Thyroid gland (tissue), 4 donors: ENCODE data around the gene CERT1.

Source experiments
- POLR2A ChIP-seq, 2 donors: fragments of 450-650 bp; IDR thresholded peaks; one replicate each; pipeline ENCODE4 v1.6.1; 2017; ENCODE audit warnings: antibody characterized with exemption in 2 of 2, mild to moderate bottlenecking in 2 of 2, moderate library complexity in 1 of 2
- TF ChIP-seq, protein P1 (sequence below), 6 experiments: fragments of 200-600 bp in 3 of 6; fragments of 450-650 bp in 3 of 6; sonication (generic) in 3 of 6; IDR thresholded peaks; one replicate each; pipeline ENCODE4 v1.5.1; 2016 to 2019; ENCODE audit warnings: antibody characterized with exemption in 6 of 6, mild to moderate bottlenecking in 2 of 6, inconsistent platforms in 1 of 6, moderate library complexity in 1 of 6

DNA sequence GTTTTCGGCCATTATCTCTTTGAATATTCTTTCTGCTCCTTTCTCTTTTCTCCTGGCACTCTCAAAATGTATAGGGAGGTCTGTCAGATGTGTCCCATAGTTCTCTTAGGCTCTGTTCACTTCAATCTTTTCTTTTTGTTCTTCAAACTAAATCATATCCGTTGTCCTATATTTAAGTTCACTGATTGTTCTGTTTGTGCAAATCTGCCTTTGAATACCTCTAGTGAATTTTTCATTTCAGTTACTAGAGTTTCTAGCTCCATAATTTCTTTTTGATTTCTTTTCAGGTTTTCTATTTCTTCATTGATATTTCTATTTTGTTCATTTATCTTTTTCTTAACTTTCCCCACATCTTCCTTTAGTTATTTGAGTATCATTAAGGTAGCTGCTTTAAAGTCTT, 65.4 kb downstream of the CERT1 start:
- TF ChIP-seq, protein P1, sequence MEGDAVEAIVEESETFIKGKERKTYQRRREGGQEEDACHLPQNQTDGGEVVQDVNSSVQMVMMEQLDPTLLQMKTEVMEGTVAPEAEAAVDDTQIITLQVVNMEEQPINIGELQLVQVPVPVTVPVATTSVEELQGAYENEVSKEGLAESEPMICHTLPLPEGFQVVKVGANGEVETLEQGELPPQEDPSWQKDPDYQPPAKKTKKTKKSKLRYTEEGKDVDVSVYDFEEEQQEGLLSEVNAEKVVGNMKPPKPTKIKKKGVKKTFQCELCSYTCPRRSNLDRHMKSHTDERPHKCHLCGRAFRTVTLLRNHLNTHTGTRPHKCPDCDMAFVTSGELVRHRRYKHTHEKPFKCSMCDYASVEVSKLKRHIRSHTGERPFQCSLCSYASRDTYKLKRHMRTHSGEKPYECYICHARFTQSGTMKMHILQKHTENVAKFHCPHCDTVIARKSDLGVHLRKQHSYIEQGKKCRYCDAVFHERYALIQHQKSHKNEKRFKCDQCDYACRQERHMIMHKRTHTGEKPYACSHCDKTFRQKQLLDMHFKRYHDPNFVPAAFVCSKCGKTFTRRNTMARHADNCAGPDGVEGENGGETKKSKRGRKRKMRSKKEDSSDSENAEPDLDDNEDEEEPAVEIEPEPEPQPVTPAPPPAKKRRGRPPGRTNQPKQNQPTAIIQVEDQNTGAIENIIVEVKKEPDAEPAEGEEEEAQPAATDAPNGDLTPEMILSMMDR (IDR thresholded peaks at IDR 0.05), result no peak
- TF ChIP-seq POLR2A (IDR thresholded peaks at IDR 0.05), result no peak
